HCT116 (cell line): Measurements from ENCODE around the gene DOCK2. TPM values are rescaled to one million over a fixed set of nuclear protein-coding genes. Genes with fewer than 3 reads are reported as not detected.

Source experiments
- ATAC-seq: fragments of 200-7000 bp; cut with Tn5 transposase; 2 replicates; pipeline ENCODE4 v1.9.1; 2020; ENCODE audit warnings: mild to moderate bottlenecking, moderate library complexity
- BruUV-seq: library from RNA; stranded (reverse); fragments of 400-500 nt; replicated peaks from 2 replicates; lab custom pipeline; 2021; lab: Mats Ljungman, UMichigan
- CTCF ChIA-PET: fragments of 300-600 bp; sonication (Branson Sonifier 250); formaldehyde crosslinking; loops from one replicate; lab custom pipeline; 2021; ENCODE audit warnings: antibody characterized with exemption; lab: Charles Lee
- POLR2A ChIA-PET: fragments of 300-600, 350-600 bp; sonication (Branson Sonifier 250); formaldehyde crosslinking; loops from one replicate; lab custom pipeline; 2021; ENCODE audit warnings: antibody characterized with exemption; lab: Charles Lee
- RAD21 ChIA-PET, 2 experiments: fragments of 300-600 bp; sonication (Branson Sonifier 250); formaldehyde crosslinking; loops; one replicate each; lab custom pipeline; 2023; ENCODE audit warnings: low total read pairs in 2 of 2; ENCODE audit not compliant: uncharacterized antibody in 2 of 2, unreplicated experiment in 2 of 2, low non-redundant PET in 1 of 2; lab: Charles Lee
- DNase-seq: peaks from one replicate; pipeline ENCODE4 v3.0.0-alpha.2; 2010; ENCODE audit warnings: low read depth, low spot score
- H2AFZ ChIP-seq: fragments of 200-600 bp; shearing (Covaris generic), sonication (generic); 2 replicates; pipeline ENCODE4 v1.6.1; 2017; ENCODE audit warnings: low read depth, mixed run types, mixed read lengths, antibody characterized with exemption, low read length; ENCODE audit not compliant: poor library complexity, severe bottlenecking
- H3K27ac ChIP-seq: 2 replicates; pipeline ENCODE4 v1.5.1; 2012; ENCODE audit warnings: low read depth, low read length
- H3K27me3 ChIP-seq: fragments of 200-600 bp; sonication (generic); 2 replicates; pipeline ENCODE4 v1.6.1; 2016; ENCODE audit warnings: mixed run types, low read length, mixed read lengths; ENCODE audit not compliant: insufficient read depth
- H3K36me3 ChIP-seq, 2 experiments: fragments of 200-500 bp in 1 of 2; fragments of 200-600 bp in 1 of 2; sonication (Bioruptor generic) in 1 of 2; sonication (generic) in 1 of 2; 2 replicates each; pipeline versions ENCODE4 v1.5.1 to v1.6.1; 2014 to 2016; ENCODE audit warnings: low read length in 2 of 2, inconsistent platforms in 1 of 2, mixed read lengths in 1 of 2, mixed run types in 1 of 2; ENCODE audit not compliant: insufficient read depth in 2 of 2, control insufficient read depth in 1 of 2
- H3K4me1 ChIP-seq, 2 experiments: fragments of 200-600 bp in 1 of 2; sonication (generic) in 1 of 2; 2 replicates each; pipeline versions ENCODE4 v1.5.1 to v1.6.1; 2012 to 2017; ENCODE audit warnings: low read length in 2 of 2, inconsistent platforms in 1 of 2, mild to moderate bottlenecking in 1 of 2, mixed read lengths in 1 of 2, mixed run types in 1 of 2, moderate library complexity in 1 of 2; ENCODE audit not compliant: insufficient read depth in 2 of 2, control insufficient read depth in 1 of 2
- H3K4me2 ChIP-seq: fragments of 200-600 bp; sonication (generic); 2 replicates; pipeline ENCODE4 v1.6.1; 2017; ENCODE audit warnings: mixed run types, low read length, mixed read lengths
- H3K4me3 ChIP-seq, 2 experiments: fragments of 200-600 bp in 1 of 2; sonication (generic) in 1 of 2; replicated peaks in 1 of 2; 2 replicates each; pipeline ENCODE4 v1.5.1; 2011 to 2016; ENCODE audit warnings: low read length in 2 of 2, control low read depth in 1 of 2, low read depth in 1 of 2, mild to moderate bottlenecking in 1 of 2, mixed read lengths in 1 of 2, mixed run types in 1 of 2
- H3K79me2 ChIP-seq: fragments of 200-600 bp; sonication (generic); 2 replicates; pipeline ENCODE4 v1.6.1; 2017; ENCODE audit warnings: mild to moderate bottlenecking, mixed run types, low read length, moderate library complexity, mixed read lengths; ENCODE audit not compliant: insufficient read depth
- H3K9ac ChIP-seq: fragments of 200-600 bp; sonication (generic); 2 replicates; pipeline ENCODE4 v1.6.1; 2016; ENCODE audit warnings: low read length, mixed read lengths
- H3K9me2 ChIP-seq: fragments of 200-600 bp; sonication (generic), shearing (Covaris generic); 2 replicates; pipeline ENCODE4 v1.6.1; 2017; ENCODE audit warnings: mixed run types, mild to moderate bottlenecking, moderate library complexity; ENCODE audit not compliant: insufficient read depth
- H3K9me3 ChIP-seq, 2 experiments: fragments of 200-500 bp in 1 of 2; fragments of 200-600 bp in 1 of 2; sonication (Bioruptor generic) in 1 of 2; sonication (generic) in 1 of 2; 2 replicates each; pipeline ENCODE4 v1.6.1; 2014 to 2017; ENCODE audit warnings: low read length in 2 of 2, mixed read lengths in 2 of 2, inconsistent platforms in 1 of 2, low read depth in 1 of 2, mild to moderate bottlenecking in 1 of 2, mixed run types in 1 of 2, moderate library complexity in 1 of 2; ENCODE audit not compliant: control insufficient read depth in 1 of 2, insufficient read depth in 1 of 2
- H4K20me1 ChIP-seq: fragments of 200-600 bp; sonication (generic), shearing (Covaris generic); 2 replicates; pipeline ENCODE4 v1.6.1; 2017; ENCODE audit warnings: mixed run types, mild to moderate bottlenecking, moderate library complexity; ENCODE audit not compliant: insufficient read depth
- CBX3 ChIP-seq: IDR thresholded peaks from 2 replicates; pipeline ENCODE4 v1.6.1; 2012; ENCODE audit warnings: low read depth
- CEBPB ChIP-seq: IDR thresholded peaks from 2 replicates; pipeline ENCODE4 v1.6.1; 2012; ENCODE audit warnings: low read depth
- EGR1 ChIP-seq: IDR thresholded peaks from 2 replicates; pipeline ENCODE4 v1.6.1; 2012; ENCODE audit warnings: low read depth
- EZH2phosphoT487 ChIP-seq: fragments of 200-600 bp; IDR thresholded peaks from 2 replicates; pipeline ENCODE4 v1.6.1; 2018; ENCODE audit warnings: antibody characterized with exemption, borderline replicate concordance
- MAX ChIP-seq: IDR thresholded peaks from 2 replicates; pipeline ENCODE4 v1.6.1; 2012
- POLR2A ChIP-seq: IDR thresholded peaks from 2 replicates; pipeline ENCODE4 v1.7.0; 2011; ENCODE audit warnings: borderline replicate concordance; ENCODE audit not compliant: insufficient read depth, insufficient read length; ENCODE audit errors: extremely low read depth
- POLR2AphosphoS5 ChIP-seq: IDR thresholded peaks from 2 replicates; pipeline ENCODE4 v1.6.1; 2011; ENCODE audit warnings: mild to moderate bottlenecking, low read depth, low read length, moderate library complexity
- REST ChIP-seq: IDR thresholded peaks from 2 replicates; pipeline ENCODE4 v1.6.1; 2012; ENCODE audit warnings: low read depth
- SP1 ChIP-seq: IDR thresholded peaks from 2 replicates; pipeline ENCODE4 v1.6.1; 2012; ENCODE audit warnings: low read depth
- SRF ChIP-seq: IDR thresholded peaks from 2 replicates; pipeline ENCODE4 v1.6.1; 2012; ENCODE audit warnings: low read depth
- ZNF274 ChIP-seq: fragments of 200-500 bp; sonication (Bioruptor generic); IDR thresholded peaks from 2 replicates; pipeline ENCODE4 v1.6.1; 2014; ENCODE audit warnings: mild to moderate bottlenecking, low read depth, low read length, inconsistent platforms
- intact Hi-C: fragments of 100-400 bp; cut with micrococcal nuclease; formaldehyde crosslinking; loops from 2 replicates; pipeline ENCODE4 v1.10.0; 2022
- total RNA-seq: library from RNA; stranded (reverse); gene quantifications from one replicate; pipeline ENCODE4 v1.2.1, GENCODE V29; 2021; ENCODE audit not compliant: unreplicated experiment
- TF ChIP-seq, protein P1 (sequence below), 3 experiments: fragments of 200-600 bp in 1 of 3; sonication (generic) in 1 of 3; IDR thresholded peaks in 2 of 3; conservative IDR thresholded peaks in 1 of 3; 2 replicates each; pipeline ENCODE4 v1.5.1; 2012 to 2017; ENCODE audit warnings: low read depth in 2 of 3, low read length in 2 of 3, antibody characterized with exemption in 1 of 3, borderline replicate concordance in 1 of 3, control low read depth in 1 of 3, mild to moderate bottlenecking in 1 of 3, mixed read lengths in 1 of 3, mixed run types in 1 of 3, moderate library complexity in 1 of 3; ENCODE audit not compliant: insufficient read depth in 1 of 3

DOCK2 gene
- total RNA-seq, 1 experiment from 2014 or later: 0.89 TPM

DNA sequence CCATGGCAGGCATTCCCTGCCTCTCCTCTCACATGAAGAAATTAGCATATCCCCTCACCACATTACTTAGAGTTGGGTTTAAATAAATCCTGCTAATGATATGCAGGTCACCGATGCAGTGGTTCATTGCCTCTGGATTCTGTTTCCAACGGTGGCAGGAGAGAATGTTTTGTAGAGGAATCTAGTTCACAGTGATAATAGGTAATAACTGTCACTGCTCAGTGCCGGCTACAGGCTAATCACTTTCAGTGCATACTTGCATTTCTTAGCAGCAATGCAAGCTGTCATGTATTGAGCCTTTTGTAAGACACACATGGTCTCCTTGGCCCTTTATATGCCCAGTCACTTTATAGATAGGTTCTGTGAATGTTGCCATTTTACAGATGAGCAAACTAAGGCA lies 402.8 kb downstream of the DOCK2 start:
- Histone ChIP-seq H3K4me3 (no peak overlapping the region), H3K9me2 (no peaks in the 10 kb centered on the region), H4K20me1 (no peaks in the 10 kb centered on the region), H3K9ac (no peak overlapping the region), H3K27me3 (peaks cover 54% of the 10 kb centered on the region), H3K9me3 (no peaks in the 10 kb centered on the region), H2AFZ (no peak overlapping the region), H3K4me2 (no peak overlapping the region), H3K27ac (no peak overlapping the region), H3K79me2 (no peaks in the 10 kb centered on the region), H3K36me3 (no peaks in the 10 kb centered on the region), H3K4me1 (no peaks in the 10 kb centered on the region)
- DNase-seq (no peak), ATAC-seq (no peak)
- TF ChIP-seq CEBPB (no peak), REST (no peak), EZH2phosphoT487 (no peak), ZNF274 (no peak), CBX3 (no peak), POLR2A (no peak), POLR2AphosphoS5 (no peak), SRF (no peak), MAX (no peak), EGR1 (no peak), SP1 (no peak)
- TF ChIP-seq, protein P1, sequence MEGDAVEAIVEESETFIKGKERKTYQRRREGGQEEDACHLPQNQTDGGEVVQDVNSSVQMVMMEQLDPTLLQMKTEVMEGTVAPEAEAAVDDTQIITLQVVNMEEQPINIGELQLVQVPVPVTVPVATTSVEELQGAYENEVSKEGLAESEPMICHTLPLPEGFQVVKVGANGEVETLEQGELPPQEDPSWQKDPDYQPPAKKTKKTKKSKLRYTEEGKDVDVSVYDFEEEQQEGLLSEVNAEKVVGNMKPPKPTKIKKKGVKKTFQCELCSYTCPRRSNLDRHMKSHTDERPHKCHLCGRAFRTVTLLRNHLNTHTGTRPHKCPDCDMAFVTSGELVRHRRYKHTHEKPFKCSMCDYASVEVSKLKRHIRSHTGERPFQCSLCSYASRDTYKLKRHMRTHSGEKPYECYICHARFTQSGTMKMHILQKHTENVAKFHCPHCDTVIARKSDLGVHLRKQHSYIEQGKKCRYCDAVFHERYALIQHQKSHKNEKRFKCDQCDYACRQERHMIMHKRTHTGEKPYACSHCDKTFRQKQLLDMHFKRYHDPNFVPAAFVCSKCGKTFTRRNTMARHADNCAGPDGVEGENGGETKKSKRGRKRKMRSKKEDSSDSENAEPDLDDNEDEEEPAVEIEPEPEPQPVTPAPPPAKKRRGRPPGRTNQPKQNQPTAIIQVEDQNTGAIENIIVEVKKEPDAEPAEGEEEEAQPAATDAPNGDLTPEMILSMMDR (IDR thresholded peaks at IDR 0.05 in 2 of 3, conservative IDR thresholded peaks at IDR 0.05 in 1 of 3; ENCODE audit: borderline replicate concordance in 1 of 3, insufficient read depth in 1 of 3, low read depth in 2 of 3, low read length in 2 of 3): no peak
- BruUV-seq: no TSS peak
- POLR2A ChIA-PET: no interaction called here
- intact Hi-C loops: no loop called here
- CTCF ChIA-PET: no interaction called here
- RAD21 ChIA-PET: no interaction called here
